Measurements from ENCODE around the gene C1orf56.

The C1orf56 gene, protein sequence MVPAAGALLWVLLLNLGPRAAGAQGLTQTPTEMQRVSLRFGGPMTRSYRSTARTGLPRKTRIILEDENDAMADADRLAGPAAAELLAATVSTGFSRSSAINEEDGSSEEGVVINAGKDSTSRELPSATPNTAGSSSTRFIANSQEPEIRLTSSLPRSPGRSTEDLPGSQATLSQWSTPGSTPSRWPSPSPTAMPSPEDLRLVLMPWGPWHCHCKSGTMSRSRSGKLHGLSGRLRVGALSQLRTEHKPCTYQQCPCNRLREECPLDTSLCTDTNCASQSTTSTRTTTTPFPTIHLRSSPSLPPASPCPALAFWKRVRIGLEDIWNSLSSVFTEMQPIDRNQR

DNA sequence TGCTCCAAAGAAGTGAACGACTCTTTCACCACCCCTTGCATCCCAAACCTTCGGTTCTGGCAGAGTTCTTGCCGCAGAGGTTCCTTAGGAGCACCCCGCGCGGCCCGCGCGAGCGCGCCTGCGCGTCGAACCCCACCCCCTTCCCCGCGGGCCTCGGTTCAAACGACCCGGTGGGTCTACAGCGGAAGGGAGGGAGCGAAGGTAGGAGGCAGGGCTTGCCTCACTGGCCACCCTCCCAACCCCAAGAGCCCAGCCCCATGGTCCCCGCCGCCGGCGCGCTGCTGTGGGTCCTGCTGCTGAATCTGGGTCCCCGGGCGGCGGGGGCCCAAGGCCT lies at the start of gene C1orf56:
Gene C1orf56, plus strand, starts transcription at position 161 of the 334 bp plus-strand sequence. Its CDS starts 97 bp downstream, at position 258.
- DNase-seq = peak; percentile 34

DNA sequence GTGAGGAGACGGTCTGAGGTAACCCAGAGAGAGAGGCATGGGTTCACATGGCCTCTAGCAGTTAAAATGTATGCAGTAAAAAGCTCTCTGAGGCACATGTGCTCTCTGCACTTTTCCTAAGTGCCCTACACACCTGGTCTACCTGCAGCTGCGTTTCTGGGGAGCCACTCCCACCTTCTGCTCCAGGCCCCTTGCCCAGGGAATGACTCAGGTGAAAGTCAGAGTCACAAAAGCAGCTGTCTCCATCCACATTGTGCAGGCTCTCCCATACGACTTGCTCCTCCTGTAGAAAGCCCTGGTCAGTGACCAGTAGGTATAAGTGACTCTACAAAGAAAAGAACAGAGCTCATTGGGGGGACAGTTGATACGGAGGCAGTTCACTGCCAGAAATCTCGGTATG lies 49.6 kb upstream of the C1orf56 start:
- no peak for DNase-seq

DNA sequence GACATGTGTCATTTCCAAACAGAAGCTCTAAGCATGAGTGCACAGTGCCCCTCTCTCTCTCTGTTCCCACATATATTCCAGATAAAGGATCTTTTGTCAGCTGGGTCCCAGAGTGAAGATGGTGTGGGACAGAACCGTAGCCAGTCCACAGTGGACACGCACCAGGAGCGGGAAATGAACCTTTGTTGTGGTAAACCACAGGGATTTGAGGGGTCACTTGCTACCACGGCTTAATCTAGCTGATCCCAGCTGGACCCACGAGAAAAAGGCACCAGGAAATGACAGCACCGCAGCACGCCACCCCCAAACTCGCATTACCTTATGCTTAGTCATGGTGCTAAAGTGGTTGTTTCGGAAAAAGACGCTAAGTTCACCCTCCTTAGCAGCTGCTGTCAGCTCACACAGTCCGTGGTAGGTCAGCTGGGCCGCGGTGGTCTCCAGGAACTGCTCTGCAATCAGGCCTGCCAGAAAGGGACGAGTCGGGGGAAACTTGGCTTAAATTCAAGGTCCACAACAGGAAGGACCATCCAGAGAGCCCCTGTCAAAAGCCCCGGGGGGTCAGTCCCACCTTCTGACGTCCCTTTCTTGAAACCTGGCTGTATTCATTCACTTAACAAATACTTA lies 48.4 kb upstream of the C1orf56 start:
- DNase-seq = no peak

DNA sequence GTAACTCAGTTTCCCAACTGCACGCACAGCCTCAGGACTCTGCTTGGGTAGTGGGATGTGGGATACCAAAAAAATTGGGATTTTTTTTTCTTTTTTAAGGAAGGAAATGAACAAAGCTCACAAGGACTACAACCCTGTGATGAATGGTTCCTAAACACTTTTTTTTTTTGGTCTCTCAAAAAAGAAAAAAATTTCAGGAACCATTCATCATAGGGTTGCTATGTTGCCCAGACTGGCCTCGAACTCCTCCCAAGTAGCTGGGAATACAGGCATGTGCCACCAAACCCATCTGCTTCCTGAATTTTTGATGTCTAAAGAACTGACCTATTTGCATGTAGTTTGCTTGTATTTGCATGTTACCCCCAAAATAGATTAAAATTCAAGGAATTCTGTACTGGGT lies 47.6 kb upstream of the C1orf56 start:
- no peak for DNase-seq

DNA sequence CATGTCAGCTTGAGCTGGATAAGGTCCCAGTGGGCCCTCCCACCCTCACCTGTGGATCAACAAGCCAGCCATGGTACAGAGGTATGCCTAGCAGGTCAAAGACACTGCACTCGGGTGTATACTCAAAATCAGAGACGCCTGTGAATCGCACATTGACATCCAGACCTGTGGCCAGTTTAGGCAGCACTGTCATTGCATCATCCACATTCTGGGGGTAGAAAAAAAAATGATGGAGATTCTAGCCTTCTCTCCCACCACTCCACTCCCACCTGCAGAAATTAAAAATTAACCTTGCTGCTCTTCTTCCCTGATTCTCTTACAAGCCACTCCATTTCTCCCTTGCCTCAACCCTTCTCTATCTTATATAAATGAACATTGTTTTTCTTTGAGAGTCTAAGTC lies 47.1 kb upstream of the C1orf56 start:
- DNase-seq = no peak

DNA sequence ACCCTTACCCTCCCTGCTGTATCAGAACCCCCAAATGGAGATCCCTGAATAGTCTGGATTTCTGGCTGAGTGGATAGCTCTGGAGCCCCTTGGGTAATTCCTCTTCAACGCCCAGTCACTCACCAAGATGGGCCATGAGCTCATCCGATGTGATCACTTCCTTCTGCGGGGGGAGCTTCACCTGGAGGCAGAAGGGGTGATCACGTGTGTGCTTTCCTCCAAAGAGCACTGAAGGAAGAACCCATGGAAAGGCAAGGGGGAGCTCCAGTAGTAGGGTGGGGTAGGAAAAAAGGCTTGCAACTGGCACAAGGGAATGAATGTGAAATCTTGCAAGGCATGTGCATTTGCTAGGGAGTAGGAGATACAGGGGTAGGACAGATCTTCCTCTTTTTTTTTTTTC lies 45.9 kb upstream of the C1orf56 start:
- no peak for DNase-seq

DNA sequence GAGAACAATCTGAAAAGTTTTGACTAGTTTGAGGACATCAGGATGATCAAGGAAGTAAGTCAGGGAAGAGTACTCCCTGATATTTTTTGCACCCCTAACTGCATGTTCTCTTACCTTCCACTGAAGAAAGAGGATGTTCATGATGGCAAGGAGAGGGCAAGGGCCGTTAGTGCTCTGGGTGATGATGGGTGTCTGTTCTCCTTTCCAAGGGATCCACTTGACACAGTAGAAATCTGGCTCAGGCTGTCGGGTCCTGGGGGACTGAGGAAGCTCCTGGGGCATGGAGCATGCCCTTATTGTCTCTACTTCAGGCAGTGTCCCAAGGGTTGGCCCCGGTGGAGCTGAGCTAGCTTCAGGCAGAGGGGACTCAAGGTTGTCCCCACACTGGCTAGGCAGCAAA lies 45.5 kb upstream of the C1orf56 start:
- no peak for DNase-seq

DNA sequence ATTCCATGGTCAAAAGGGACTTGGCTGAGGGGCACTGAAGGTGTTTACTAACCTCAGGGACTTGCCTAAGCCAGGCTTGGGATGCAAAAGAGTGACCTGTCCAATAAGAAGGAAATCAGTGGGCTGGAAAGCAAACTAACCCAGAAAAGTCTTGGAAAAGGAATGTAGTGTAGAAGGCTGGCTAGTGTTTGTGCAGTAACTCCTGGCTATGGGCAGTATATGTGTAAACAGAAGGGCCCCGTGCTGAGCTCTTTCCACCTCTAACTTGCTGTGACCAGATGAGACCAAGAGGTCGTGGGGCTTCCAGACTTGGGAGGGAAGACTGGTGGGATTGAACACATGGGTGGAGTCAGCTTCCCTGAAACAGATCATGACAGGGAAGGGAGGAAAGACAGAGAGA lies 44.9 kb upstream of the C1orf56 start:
- no peak for DNase-seq

DNA sequence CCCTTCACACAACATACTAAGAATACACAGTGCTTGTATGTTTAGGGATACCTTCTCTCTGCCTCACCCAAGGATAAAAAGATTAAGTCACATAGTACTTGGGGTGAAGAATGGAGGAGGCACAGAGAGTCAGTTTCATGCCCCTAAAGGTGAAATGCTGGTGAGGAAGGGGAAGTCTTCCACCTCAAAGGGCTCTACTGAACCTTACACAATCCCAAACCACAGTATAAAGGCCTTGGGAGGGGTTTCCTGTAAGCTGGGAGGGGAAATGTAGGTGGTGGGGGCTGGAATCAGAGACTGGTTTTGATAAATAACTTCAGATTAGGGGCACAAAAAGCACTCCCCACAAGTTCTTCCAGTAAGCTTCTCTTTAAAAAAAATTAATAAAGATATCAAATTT lies 44.4 kb upstream of the C1orf56 start:
- no peak for DNase-seq

DNA sequence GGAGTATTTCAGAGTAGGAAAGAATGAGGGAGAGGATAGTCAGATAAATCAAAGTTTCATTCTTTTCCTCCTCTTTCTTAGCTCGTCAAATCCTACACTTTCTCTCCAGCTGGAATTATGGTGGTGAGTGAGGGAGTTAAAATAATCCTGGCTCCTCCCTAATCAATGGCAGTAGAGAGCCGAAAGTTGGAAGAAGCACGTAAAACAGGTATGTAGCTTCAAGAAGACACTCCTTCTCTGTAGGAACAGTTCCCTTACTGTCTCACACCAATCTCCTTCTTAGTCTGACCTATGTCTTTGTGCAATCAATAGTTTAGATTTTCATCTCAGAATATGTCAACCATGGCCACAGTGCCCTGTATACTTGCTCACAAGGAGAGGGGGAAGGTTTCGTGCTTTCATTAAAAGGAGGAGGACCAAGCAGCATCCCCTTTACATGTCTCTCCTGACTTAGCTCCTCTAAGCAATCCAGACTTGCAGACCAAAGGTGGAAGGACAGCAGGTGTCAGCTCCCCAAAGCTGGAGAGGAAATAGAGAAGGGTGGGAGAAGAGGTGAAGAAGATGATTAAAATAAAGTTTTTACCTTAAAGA lies 41.7 kb upstream of the C1orf56 start:
- no peak for DNase-seq

DNA sequence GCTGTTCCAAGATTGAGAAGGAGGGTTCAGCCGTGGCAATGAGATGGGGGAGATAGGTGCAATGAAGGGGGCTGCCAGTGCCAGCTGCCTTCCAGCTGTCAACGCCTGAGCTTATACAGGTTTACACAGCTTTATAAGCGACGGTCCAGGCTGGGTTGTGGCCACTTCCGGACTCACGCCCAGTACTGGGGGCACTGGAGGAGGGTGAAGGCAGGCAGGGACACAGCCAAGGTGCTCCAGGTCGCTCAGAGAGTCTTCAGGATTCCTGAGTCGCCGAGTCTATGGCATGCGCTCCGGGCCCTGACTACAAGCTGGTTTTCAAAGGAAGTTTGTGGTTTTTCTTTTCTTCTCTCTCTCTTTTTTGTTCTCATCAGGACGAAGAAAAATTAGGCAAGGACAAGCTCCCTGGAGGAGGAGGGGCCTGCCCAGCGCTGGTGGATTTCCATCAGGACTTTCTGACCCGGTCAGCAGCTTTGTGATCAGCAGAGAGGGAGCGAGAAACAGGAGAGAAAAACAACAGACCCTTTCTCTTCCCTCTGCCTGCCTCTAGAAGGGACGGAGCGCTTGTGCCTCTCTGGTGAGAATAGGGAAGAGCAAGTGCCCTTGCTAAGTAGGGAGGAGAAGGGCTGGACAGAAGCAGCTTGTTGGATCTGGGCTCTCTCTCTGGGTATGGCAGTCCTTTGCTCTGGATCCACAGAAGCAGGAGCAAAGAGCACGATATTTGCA lies 41.1 kb upstream of the C1orf56 start, which contains the start of gene MINDY1:
Gene MINDY1, minus strand, starts transcription at position 576 of the 726 bp plus-strand sequence. CDS start 4,285 bp downstream, outside the sequence.
- peak; percentile 84 for DNase-seq

DNA sequence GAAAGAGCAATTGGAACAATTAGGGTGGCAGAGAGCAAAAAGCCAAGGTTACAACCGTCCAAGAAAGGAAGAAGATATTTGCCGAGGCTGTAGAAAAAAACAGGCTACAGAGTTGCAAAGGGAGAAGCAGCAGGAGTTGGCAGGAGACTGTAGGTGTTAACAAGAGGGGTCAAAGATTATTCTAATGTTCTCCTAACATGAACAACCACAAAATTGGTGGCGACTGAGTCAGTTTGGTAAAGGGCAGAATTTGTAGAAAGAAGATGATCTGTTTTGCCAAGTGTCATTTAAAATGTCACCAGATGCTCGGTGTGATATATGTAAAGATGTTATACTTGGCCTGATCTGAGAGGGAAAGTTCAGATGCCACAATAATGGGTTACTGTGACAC lies 39.7 kb upstream of the C1orf56 start:
- no peak for DNase-seq

DNA sequence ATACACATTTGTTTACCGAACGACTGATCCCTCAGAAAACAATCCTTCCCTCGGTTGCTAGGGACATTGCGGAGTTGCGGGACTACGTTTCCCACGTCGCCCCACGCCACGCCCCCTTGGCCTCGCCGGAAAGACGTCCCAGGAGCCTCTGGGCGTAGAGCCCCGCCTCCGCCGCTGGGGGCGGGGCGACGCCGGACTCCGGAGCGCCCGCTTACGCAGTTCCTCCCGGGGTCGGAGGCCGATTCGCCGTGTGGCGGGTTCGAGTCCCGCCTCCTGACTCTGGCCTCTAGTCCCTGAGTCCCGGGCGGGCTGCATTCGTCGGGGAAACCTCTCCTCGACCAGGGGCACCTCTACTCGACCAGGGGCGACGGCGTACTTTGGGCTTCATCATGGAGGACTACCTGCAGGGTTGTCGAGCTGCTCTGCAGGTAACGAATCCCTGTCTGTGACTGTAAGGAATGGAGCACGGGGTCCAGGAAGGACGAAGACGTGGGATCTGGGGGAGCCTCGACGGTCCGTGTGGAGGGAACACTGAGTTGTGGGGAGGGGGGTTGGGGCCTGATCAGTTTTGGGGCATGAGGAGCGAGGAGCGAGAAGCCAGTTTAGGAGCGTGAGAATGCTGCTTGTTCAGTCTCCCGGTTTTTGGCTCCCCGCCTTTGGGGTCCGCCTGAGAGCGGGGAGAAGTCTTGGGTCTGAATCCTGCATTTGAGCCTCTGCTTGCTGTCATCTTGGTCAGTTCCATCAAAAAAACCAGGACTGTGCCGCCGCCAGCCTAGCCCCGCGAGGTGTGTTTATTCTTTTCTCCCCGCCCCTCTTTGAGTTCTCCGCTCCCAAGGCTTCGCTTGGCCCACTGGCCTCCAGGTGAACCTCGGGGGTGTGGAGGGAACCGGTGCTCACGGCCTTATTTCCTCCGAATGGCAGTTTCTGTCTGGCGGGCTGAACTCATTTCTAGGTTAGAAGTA lies 39.0 kb upstream of the C1orf56 start, which contains the start of gene PRUNE1:
Gene PRUNE1, plus strand, starts transcription at position 206 of the 962 bp plus-strand sequence. Its CDS starts 184 bp downstream, at position 390.
- peak; percentile 90 for DNase-seq

DNA sequence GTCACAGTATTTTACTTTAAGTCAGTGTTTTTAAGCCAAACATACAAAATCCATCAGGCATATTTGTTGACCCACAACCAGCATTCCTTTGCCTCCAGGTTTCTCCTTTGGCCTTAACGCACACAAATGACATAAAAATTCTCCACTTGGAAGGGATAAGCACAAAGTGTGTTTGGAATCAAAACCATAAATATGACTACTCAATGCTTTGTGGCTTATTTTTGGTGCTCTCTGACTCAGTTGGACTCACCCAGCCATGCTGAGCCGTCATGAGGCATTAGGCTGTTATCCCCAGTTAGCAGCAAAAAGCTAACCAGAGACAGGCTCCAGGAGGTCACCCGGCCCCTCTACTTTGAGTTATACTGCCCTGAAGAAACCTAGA lies 38.4 kb upstream of the C1orf56 start:
- DNase-seq = no peak

DNA sequence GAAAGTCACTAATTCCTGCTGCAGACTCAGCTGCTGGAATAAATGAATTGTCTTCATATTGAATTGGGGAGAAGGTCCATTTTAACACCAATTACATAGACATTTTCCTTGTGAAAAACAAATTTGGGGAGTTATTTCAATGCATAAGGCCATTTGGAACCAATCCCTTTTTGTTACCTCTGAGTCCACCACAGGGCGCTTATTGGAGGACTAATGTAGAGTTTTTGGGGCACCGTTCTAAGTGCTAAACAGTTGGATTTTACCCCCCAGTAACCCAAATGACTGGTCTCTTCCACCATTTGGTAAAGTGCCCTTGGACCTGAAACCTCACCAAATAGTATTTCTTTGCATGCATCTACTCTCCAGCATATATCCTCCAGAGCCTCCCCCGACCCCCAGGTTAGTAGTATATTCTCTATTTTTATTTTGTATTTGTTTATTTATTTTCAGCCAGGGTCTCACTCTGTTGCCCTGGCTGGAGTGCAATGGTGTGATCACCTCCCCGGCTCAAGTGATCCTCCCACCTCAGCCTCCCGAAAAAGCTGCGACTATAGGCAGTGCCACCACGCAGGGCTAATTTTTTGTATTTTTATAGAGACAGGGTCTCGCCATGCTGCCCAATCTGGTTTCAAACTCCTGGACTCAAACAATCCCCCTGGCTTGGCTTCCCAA lies 37.7 kb upstream of the C1orf56 start:
- no peak for DNase-seq

DNA sequence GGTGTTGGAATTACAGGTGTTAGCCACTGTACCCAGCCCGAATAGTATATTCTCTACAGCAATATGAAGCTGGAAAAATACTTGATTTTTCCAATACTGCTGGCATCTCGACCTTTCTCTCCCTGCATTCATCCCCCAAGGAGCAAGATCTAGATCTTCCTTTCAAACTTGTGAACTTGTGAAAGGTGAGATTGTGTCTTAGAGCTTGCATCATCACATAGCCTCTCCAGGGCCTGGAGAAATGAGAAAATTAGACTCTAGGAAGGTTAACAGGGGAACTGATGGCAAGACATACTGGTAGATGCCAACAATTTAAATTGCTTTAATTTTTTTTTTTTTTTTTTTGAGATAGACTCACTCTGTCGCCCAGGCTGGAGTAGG lies 37.2 kb upstream of the C1orf56 start:
- no peak for DNase-seq

DNA sequence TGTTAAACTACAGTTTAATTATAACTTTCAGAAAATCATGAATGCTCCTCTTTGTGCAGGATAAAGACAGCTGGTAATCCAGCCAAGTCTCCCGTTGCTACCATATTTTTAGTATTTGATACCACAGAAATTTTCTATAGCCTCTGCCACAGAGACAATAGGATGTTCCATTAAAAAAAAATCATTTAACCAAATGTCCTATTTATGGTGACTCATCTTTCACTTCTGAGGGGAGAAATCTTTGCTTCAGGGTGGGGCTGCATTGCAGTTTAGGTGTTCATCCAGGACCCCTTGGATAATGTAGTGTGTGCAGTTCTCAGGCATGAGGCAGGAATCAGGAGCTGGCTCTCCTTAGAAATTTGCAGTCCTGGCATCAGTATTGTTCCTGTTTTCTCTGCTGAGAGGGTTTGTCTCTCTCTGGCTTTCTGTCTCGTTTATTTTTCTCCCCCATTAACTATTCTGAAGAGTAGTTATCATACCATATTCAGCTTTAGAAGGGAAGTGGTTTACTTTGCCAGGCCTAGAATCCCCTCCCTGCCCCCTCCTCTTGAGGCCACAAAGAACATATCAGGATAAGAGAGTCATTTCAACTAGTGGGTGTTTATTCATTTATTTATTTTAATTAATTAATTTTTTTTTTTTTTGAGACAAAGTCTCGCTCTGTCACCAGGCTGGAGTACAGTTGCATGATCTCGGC lies 36.2 kb upstream of the C1orf56 start:
- no peak for DNase-seq

DNA sequence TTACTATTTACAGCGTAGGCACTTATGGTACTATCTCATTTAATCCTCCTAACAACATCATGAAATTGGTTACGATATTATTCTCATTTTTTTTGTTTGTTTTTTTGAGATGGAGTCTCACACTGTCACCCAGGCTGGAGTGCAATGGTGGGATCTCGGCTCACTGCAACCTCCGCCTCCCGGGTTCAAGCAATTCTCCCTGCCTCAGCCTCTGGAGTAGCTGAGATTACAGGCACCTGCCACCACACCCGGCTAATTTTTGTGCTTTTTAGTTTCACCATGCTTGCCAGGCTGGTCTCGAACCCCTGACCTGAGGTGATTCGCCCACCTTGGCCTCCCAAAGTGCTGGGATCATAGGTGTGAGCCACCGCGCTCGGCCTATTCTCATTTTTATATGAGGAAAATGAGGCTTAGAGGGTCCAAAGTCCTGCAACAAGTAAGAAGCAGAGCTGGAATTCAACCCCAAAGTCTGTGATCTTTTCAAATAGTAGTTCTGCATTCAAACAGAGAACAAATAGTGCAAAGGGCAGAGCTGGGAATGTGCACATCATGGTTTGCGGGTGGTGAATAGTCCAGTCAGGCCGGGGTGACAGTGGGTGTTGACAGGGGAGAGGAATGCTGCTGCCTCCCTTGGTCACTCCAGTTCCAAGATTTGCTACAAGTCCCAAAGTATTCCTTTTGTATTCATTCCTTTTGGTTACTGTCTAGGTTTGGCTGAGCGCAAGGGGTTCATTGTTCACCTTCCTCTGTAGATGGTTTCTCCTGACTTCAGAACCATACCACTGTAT lies 34.7 kb upstream of the C1orf56 start:
- no peak for DNase-seq

DNA sequence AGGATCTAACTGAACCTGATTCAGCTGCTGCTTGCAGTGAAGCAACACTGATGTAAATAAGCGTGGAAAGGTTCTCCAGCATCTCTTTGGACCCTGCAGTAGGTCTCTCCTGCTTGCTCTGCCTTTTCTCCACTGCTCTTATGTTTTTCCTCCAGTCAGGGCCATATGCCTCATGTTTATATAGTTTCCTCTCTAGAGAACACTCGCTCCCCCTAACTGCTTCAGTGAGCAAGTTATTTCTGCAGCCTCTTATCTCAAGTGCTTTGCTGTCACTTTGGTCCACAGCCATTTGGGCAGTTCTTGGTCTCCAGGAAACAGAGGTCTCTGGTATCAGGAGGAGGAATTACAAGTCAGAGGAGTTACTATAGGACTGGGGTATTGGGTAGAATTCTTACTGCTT lies 34.0 kb upstream of the C1orf56 start:
- DNase-seq = peak; percentile 78

DNA sequence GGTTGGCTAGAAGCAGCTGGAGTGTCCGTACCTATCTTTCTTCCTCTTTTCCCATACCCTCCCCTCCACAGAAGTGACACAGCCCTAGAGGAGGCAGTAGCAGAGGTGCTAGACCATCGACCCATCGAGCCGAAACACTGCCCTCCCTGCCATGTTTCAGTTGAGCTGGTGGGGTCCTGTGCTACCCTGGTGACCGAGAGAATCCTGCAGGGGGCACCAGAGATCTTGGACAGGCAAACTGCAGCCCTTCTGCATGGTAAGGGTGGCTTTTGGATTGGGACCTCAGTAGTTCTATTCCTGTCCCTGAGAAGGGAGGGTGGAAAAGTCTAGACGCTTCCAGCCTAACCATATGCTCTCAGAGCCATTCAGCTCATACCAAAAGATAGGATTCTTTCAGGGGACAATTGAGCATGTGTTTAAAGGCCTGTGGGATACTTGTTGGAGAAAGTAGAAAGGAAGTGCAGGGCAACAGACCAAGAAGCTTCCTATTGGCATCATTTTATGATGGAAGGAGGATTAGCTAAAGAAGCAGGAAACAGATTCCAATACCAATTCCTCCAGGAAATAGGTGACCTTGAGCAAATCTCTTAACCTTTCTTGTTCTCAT lies 22.9 kb upstream of the C1orf56 start:
- DNase-seq = peak; percentile 64

Measured in kidney glomerular epithelial cell (primary cell).